Cerebellar nuclear complex (tissue), 1 donor: ENCODE data around the gene CCDC127.

Experiments used
- DNase-seq, 2 experiments: peaks; one replicate each; lab custom pipeline; 2025; lab: John Stamatoyannopoulos, UW

Gene CCDC127

DNA sequence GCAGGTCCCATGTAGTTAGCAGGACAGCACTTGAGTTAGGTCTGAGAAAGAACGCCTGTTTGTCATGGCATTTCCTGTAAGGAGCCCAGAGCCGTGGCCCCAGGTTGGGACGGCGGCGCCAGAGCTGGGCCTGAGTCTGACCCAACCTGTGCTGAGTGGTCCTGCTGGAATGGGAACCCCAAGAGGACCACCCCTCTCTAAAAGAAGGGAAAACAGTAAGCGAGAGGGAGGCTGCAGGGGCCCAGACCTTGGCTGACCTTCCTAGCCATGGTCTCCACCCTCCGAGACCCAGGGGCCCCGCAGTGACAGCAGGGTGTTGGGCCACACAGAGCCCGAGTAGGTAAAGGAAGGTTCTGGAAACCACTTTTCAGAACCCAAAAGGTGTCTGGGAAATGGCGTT, 28.5 kb downstream of the CCDC127 start:
- DNase-seq = no peak

DNA sequence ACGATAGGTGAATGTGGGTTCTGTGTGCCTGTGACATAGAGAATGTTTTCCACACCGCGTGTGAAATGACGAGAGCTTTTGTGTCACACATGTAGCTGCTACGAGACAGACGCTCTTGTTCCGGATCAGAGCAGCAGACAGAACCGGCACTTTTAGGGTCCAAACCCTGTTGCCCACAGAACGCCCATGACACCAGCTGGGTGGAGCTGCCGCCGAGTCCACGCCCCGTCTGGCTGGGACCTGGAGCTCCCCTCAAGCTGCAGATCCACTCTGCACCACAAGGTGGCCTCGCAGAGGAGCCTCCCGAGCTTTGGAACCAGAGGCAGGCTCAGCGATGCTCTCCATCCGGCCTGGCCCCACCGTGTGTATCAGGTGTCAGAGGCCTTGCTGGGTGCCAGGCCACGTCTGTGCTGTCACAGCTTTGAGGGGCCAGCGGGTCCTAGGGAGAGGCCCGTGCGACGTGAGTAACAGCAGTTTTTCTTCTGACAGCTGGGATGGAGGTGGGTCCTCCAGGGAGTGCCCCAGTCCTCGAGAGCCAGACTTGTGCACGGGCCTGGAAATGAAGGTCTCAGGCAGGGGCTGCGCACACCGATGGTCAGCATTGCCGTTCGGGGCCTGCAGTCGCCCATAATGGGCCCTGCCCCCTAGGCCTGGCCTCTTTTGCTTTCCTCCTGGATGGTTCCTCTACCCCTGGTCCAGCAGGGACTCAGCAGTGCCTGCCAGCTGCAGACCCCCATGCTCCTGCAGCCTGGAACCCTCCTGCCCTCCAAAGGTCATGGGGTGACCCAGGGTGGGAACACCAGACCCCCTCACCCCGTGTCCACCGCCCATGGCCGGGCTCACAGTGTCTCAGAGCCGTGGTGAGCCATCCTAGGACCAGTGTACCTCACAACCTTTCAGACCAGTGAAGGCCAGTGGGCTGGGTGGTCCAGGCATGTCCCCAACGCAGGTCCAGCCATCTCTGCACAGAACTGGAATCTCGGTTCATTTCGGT, 29.2 kb downstream of the CCDC127 start:
- peak; percentile 39 to 67 for DNase-seq

DNA sequence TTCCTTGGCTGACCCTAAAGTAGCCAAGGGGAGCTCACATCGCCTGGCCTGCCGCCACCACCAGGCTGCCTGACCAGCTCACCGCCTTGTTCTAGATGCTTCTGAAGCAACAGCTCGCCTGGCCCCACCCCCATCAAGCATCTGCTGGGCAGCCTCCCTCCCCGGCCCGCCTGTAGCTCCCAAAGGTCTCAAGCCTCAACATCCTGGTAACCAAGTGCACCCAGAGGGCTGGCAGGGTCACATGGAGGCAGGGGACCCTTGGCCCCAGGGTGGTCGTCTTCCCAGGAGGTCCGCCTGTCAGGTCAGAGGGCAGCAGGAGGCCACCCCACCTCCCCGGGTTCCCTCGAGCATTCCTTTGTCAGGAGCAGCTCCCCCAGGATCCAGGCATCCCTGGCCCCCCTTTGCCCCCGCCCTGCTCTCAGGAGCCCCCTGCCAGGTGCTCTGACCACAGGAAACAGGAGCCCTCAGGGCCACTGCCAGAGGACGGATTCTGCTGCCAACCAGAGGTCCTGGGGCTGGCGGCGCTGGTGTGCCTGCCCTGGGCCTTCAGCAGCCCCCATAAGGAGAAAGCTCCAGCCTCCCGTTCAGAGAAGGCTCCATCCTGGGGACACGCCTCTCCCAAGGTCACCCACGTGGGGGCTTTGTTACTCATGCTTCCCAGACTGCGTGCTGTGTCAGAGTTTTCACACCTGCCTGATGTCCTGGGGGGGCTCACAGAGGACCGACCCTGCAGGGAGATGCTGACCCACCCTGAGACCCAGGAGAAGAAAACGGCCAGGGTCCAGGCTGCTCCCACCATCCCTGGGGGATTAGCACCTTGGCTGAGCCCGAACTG, 30.1 kb downstream of the CCDC127 start:
- DNase-seq = no peak

DNA sequence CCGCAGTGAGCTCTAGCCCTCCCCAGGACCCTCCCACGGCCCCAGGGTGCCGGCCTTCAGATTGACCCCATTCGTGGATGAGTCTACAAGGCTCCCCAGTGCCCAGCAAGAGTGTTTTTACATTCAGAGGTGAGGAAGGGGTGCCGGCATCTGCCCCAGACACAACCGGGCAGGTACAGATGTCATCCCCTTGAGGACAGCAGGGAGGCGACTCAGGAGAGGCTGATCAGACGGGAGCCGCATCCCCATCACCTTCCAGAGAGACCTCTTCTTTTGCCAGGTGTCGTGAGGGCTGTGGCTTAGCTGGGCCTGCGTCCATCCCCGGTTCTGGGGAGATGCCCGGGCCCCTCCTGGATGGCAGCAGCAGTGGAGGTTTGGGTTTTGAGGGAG, 30.9 kb downstream of the CCDC127 start:
- DNase-seq = no peak

DNA sequence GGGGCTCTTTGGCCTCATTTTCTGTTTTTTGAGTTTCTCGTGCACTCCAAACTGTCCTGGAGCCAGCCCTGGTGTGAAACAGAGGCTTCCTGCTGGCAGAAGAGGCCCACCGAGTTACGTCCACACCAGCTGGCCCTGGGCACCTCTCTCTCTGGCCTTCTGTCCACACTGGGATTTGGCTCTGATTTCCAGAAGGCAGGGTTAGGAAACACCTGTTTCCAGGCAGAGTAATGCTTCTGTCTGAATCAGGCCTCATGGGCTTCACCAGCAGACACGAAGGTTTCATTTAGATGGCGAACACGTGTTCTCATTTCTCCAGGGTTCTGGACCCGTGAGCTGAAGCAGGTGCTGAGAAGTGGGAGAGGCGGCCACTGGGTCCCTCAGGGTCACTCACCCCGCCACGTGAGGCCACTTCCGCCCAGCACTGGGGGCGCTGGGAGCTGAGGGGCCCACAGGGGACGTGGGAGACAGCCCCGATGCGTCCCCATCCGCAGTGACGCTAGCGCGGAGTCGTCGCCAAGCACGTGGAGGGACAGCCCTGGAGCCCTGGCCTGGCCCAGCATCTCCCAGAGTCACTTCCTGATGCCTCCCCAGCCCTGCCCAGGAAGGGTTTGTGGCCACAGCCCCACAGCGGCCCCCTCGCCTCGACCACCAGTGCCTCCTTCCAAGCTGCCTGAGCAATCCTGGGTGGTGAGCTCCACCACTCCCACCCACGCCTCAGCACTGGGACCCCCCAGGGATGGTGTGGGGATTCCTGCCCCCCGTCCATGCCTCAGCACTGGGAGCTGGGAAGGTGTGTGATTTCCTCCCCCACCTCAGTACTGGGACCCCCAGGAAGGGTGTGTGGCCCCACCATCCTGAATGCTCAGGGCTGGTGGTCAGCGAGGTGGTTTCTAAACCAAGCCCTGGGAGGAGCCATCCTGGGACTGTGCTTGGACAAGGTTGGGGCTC, 31.6 kb downstream of the CCDC127 start:
- DNase-seq = no peak

DNA sequence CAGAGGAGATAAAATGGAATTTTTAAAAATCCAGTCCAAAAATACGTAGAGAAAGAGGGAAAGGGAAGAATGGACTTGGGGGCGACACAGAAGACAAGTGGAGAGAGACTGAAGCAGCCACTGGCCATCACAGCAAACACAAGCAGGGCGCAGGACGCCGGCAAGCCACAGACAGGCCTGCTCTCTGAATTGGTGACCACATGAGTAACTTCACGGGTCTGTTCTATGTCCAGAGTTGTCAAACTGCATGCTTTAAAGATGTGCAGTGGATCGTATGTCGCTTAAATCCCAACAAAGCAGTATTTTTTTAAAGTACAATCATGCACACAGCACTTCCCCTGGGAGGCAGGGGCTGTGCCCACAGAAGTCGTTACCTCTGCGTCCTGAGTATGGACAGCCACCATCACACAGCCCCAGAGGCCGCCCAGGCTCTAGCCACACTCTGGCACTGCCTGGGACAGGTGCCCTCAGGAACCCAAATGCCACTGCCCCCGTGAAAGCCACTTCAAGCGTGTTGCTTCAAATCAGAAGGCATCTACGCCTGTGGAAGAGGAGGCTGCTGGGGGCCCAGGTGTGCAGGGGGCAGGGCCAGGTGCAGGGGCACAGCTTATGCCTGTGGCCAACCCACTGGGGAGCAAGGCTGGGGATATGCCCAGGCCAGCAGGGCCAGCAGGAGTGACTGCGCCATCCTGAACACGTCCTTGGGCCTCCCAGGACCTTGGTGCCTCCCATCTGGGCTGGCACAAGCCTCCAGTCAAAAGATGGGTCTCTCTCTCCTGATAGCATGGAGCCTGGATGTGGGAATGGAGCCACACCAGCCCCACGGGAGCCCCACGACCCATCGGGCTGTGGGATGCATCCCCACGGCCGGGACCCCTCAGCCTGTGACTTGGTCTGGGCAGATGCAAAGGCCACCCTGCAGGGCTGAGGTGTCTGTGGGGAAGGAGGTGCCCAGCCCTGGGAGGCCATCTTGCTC, 32.6 kb downstream of the CCDC127 start:
- no peak for DNase-seq

DNA sequence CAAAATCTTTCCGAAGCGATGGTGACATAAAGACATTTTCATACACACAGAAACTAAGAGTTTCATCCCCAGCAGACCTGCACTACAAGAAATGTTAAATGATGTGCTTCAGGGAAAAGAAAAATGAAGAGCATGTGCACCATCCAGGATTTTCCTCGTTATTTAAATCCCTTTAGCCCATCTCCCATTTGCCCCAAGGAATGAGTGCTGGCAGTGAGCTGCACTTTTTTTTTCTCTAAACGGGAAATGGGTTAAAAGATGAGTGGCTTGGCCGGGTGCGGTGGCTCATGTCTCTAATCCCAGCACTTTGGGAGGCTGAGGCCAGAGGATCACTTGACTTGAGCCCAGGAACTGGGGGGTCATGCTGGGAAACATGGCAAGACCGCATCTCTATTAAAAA, 33.5 kb downstream of the CCDC127 start:
- DNase-seq = no peak

DNA sequence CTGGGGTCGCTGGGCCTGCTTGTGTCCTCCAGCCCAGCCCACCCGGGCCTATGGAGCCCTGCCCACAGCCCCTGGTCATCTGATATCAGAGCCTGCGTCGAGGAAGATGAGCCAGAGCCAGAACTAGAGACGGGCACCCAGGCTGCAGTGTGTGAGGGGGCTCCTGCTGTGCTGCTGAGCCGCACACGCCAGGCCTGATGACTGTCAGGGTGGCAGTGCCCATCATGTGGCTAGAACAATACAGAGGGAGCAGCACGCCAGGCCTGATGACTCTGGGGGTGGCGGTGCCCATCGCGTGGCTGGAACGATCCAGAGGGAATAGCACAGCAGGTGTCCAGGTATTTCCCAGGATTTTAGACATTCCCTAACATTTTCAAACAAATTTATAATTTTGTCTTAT, 35.8 kb downstream of the CCDC127 start:
- DNase-seq = no peak

DNA sequence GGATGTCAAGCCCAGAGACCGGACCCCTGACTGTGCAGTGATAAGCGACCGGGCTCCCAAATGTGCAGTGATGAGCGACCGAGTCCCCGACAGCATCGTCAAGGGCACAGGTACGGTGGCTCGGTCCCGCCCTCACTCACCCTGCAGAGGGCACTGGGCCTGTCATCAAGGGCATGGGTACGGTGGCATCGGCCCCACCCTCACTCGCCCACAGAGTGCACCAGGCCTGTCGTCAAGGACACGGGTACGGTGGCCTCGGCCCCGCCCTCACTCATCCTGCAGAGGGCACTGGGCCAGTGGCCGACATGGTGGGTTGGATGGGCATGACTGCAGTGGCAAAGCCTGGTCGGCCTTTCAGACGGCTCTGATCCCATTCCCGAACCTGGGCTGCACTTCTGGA, 36.4 kb downstream of the CCDC127 start:
- no peak for DNase-seq

DNA sequence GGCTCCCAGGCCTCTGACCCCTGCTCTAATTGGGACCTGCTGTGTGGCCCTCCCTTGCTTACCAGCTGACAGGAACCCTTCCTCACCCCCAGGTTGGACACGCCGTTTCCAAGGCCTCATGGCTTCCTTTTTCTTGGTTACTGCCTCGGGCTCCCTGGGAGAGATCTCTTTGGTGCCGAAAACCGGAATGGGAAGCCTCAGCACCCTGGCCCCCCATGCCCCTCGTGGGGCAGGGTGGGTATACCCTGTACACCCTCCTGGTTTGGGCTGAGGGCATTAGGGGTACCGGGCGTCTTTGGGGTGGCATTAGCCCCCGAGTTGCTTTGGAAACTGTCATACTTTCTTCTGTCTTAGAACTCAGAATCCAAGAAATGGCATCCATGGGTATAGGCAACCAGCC, 36.8 kb downstream of the CCDC127 start:
- no peak for DNase-seq

DNA sequence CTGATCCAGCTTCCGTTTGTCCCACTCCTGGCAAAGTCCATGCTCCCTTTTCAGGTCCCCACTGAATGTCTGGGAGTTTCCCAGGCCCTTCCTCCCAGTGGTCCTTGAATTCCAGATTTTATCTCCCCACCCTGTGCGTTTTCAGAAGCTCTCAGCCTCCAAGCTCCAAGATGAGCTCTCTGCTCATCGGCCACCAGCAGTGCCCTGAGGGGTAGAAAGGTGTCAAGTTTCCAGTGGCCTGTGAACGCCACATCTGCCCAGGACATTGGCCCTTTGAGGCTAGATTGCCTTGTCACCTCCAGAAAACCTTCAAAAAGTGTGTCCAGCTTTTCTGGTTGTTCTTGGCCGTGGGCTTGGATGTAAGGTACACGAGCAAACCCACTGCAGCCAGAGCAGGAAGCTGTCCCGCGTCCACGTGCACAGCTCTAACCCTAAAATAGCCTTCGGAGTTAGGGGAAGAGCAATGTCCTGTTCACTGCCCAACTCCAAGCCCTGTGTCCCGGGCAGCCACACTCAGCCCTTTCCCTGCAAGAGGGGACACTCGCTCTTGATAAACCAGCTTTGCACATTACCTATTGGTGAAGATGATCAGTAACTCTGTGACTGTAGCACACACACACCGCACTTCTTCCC, 37.6 kb downstream of the CCDC127 start:
- no peak for DNase-seq

DNA sequence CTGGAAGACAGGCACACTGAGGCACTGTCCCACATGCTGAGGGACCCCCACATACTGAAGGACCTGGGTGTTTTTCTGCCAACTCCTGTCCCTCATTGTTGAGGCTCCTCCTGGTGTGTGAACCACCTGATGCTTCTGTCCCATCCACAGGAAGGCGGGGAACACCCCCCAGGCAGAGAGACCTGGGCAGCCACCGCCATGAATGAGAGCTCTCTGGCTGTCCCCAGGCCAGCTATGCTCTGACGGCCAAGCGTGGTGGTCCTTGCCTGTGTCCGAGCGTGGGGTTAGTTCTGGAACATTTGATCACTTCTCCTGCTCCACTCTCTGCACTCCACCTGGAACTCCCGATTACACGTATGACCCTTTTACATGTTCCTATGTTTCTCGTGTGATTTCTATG, 38.6 kb downstream of the CCDC127 start:
- no peak for DNase-seq

DNA sequence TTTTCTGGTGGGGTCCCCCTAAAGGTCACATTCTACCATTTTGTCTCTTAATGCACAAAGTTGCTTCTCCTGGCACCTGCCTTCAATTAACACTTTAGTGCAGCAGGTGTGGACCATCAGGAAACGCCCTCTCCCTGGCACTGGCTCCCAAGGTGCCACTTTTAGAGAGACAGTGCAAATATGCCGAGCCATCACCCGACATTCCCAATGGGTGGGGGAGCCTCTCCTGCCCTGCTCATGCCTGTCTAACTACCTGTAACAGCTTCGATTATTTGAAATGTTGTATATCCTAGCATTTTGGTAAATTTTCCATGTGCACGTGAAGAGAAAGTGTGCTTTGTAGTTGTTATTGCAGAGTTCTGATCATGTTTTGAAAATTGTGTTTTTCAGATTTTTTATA, 39.8 kb downstream of the CCDC127 start:
- DNase-seq = no peak

DNA sequence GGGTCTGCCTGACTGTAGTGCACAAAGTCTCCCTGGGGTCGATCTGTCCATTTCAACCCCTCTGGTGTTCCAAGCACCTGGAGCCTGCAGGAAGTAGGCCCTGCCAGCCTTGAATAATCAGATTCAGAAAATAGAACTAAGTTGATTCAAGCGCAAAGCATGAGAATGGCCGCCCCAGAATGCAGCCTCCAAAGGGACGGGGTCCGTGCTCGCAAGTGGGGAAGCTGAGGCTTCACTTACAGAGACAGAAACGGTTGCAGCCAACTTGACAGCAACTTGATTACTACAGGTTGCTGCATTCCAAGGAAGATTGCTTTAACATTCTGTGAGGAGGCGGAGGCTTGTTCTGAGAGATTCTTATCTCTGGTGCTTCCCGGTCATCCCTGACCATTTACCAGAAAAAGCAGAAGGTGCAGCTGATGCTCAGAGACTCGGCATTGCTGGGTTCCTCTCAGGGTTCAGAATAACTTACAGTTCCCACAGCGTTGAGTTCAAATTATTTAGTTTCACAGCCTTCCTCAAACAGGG, 41.6 kb downstream of the CCDC127 start:
- no peak for DNase-seq

DNA sequence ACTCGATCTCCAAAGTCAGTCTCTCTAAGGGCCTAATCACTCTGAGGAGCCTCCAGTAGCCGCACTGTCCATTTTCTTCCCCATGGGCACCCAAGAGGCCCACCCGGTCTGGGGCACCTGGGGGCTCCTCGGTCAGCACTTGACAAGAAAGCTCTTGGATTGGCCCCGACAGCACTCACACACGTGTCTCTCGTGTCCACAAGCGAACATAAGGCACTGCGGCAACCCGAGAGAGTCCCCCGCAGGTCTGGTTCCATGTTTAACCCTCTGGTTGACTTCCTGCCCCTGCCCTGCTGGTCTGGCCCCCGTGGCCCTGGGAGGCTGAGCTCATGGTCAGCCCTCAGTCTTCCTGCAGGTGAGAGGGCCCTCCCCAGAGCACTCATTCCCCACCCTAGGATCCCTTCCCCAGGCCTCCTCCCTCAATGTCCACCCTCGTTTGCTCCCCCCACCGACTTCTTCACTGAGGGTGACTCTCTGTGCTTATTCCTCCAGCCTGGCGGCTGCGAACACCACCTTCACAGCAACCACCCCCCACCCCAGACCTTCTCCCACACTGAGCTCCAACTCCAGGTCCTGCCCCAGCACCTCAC, 43.0 kb downstream of the CCDC127 start:
- no peak for DNase-seq

DNA sequence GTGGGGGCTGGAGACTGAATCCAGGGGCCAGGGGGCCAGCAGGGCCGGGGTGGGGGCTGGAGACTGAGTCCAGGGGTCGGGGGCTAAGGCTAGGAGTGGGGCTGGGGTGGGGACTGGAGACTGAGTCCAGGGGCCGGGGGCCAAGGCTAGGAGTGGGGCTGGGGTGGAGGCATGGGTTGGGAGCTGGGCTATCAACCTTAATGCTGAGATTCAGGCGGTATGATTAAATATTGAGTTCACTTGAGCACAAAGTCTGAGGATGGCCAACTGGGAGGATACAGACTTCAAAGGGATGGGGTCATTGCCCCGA, 43.7 kb downstream of the CCDC127 start:
- no peak for DNase-seq

DNA sequence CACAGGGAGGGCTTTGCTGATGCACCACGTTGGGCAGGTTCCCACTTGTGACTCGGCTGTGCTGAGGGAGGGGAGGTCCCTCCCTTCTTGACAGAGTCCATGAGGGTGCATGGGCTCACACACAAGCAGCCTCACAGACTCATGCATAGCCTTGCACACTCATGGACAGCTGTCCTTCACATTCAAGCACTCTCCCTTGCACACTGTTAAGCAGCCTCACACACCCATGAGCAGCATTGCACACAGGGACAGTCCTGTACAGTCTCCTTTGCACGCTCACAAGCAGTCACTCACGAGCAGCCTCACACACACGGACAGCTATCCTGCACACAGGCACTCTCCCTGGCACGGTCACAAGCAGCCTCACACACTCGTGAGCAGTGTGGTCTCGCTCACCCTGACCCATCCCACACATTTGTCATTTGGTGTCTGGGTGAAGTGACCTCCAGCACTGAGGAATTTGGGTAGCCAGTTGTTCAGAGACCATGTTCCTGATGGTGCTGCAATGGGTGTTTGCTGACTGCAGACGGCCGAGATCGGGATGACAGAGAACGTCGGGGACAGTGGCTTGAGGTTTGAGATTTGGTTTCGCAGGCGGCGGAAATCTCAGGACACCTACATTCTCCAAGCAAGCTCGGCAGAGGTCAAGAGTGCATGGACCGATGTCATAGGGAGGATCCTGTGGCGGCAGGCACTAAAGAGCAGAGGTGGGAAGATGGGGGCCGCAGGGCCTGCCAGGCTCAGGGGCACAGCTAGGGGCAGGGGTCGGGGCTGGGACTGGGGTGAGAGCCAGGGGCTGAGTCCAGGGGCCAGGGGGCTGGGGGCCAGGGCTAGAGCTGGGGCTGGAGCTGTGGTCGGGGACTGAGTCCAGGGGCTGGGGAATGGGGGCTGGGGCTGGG, 44.3 kb downstream of the CCDC127 start:
- no peak for DNase-seq

DNA sequence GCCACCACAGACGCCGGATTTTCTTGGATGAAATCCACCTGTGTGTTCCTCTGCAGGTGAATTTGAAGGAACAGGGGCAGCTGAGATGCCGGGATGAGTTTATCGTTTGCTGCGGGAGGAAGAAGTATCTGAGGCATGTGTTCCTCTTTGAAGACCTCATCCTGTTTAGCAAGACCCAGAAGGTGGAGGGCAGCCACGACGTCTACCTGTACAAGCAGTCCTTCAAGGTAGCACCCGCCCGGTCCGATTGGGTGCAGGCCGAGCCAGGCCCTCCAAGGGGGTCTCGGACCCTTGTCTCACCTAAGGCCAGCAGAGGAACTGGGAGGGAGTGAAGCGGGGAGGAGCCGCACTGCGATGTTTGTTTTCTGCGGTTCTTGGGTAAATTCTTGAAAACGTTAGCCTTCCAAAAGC, 45.1 kb downstream of the CCDC127 start:
- DNase-seq = no peak

DNA sequence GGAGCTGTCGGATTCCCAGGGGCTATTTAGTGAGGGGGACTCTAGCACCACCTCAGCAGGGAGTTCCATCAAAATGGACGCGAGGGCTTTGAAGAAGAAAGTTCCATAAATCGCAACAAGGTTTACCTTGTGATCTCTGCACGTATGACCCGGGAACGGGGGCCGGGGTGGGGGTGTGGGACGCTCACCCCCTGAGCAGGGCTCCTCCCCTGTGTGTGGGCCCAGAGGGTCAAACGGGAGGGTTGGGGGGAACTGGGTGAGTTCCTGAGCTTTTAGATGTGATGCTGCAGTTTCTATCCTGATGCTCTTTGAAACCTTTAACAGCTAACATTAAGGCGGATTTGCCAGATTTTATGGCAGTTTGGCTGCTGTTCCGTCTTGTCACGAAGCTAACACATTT, 45.5 kb downstream of the CCDC127 start:
- DNase-seq = no peak
